ENCODE measurements around the gene FGF14. TPM values are rescaled to one million over a fixed set of nuclear protein-coding genes. Genes with fewer than 3 reads are reported as not detected.

Gene FGF14
- total RNA-seq, 4 donors from 2014 or later: 0.04 to 1.4 (median 0.38) TPM

- 79 to 81% methylated on average over 4 of the region's 4 CpGs for WGBS, 2 donors
- TF ChIP-seq, protein P1, sequence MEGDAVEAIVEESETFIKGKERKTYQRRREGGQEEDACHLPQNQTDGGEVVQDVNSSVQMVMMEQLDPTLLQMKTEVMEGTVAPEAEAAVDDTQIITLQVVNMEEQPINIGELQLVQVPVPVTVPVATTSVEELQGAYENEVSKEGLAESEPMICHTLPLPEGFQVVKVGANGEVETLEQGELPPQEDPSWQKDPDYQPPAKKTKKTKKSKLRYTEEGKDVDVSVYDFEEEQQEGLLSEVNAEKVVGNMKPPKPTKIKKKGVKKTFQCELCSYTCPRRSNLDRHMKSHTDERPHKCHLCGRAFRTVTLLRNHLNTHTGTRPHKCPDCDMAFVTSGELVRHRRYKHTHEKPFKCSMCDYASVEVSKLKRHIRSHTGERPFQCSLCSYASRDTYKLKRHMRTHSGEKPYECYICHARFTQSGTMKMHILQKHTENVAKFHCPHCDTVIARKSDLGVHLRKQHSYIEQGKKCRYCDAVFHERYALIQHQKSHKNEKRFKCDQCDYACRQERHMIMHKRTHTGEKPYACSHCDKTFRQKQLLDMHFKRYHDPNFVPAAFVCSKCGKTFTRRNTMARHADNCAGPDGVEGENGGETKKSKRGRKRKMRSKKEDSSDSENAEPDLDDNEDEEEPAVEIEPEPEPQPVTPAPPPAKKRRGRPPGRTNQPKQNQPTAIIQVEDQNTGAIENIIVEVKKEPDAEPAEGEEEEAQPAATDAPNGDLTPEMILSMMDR (IDR thresholded peaks at IDR 0.05): no peak
- no peak for TF ChIP-seq POLR2A (IDR thresholded peaks at IDR 0.05)
- H3K27ac ChIP-seq: no peak overlapping the region
- no peak overlapping the region for H3K4me3 ChIP-seq (replicated peaks in 1 of 3)
- H3K4me1 ChIP-seq: no peaks in the 10 kb centered on the region
- H3K27me3 ChIP-seq: no peaks in the 10 kb centered on the region
- intact Hi-C loops (cut with DNase I): loop anchor here (10.0 kb wide), 1 partner anchor 622 kb away; no protein-coding TSS in a partner anchor
- H3K36me3 ChIP-seq: no peaks in the 10 kb centered on the region
- no peak for DNase-seq
- H3K9me3 ChIP-seq: no peaks in the 10 kb centered on the region
Measured at GRCh38 chr13:101767131-101767530, 634.7 kb downstream of the FGF14 start.

DNA sequence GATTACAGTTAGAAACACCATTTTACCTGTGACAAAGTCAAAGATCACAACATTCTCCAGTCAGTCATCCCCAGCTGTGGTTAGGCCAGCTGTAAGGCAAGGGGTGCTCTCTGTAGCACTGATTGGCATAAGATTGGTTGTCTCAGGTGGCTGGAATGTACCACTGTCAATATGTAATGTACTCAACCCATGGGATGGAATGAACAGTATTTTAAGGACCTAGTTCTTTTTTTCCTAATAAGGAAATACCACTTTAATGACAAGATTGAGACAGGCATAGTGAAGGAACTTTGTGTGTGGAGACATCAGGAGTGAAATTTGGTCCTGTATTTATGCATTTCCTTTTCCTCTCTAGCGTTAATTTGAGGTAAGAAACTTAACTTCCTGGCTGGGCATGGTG lies 638.7 kb downstream of the FGF14 start:
- WGBS, 2 donors: 79 to 81% methylated on average over 1 of the region's 1 CpG
- H3K4me1 ChIP-seq: no peaks in the 10 kb centered on the region
- no peak overlapping the region for H3K4me3 ChIP-seq (replicated peaks in 1 of 3)
- TF ChIP-seq POLR2A (IDR thresholded peaks at IDR 0.05): no peak
- TF ChIP-seq, protein P1 (IDR thresholded peaks at IDR 0.05): no peak
- no peak overlapping the region for H3K27ac ChIP-seq
- H3K36me3 ChIP-seq: no peaks in the 10 kb centered on the region
- no peaks in the 10 kb centered on the region for H3K9me3 ChIP-seq
- no peaks in the 10 kb centered on the region for H3K27me3 ChIP-seq
- intact Hi-C loops (cut with DNase I): loop anchor here (10.0 kb wide), 1 partner anchor 618 kb away; no protein-coding TSS in a partner anchor
- DNase-seq: no peak

- intact Hi-C loops (cut with DNase I): no loop called here
- WGBS, 2 donors: 6 to 8% methylated on average over 1 of the region's 1 CpG
Measured at GRCh38 chr13:101757446-101758039, 644.3 kb downstream of the FGF14 start.

GRCh38 chr13:101755228-101755887 lies 646.5 kb downstream of the FGF14 start:
- H3K36me3 ChIP-seq: no peaks in the 10 kb centered on the region
- intact Hi-C loops (cut with DNase I): no loop called here
- no peaks in the 10 kb centered on the region for H3K27me3 ChIP-seq
- no peak overlapping the region for H3K4me3 ChIP-seq (replicated peaks in 1 of 3)
- DNase-seq: no peak
- no peaks in the 10 kb centered on the region for H3K4me1 ChIP-seq
- no peaks in the 10 kb centered on the region for H3K9me3 ChIP-seq
- 66 to 83% methylated on average over 6 of the region's 6 CpGs for WGBS, 2 donors
- no peak overlapping the region for H3K27ac ChIP-seq
- no peak for TF ChIP-seq POLR2A (IDR thresholded peaks at IDR 0.05)
- TF ChIP-seq, protein P1 (IDR thresholded peaks at IDR 0.05): no peak

More at GRCh38 chr13:101757446-101758039, 644.3 kb downstream of the FGF14 start:
- H3K4me1 ChIP-seq: no peaks in the 10 kb centered on the region
- no peak for DNase-seq
- TF ChIP-seq, protein P1 (IDR thresholded peaks at IDR 0.05): peak in 4 of 6 experiments; percentile 18 to 60 (median 53)
- no peak for TF ChIP-seq POLR2A (IDR thresholded peaks at IDR 0.05)
- no peak overlapping the region for H3K4me3 ChIP-seq (replicated peaks in 1 of 3)
- H3K9me3 ChIP-seq: no peaks in the 10 kb centered on the region
- H3K27ac ChIP-seq: no peak overlapping the region
- H3K36me3 ChIP-seq: no peaks in the 10 kb centered on the region
- no peaks in the 10 kb centered on the region for H3K27me3 ChIP-seq

DNA sequence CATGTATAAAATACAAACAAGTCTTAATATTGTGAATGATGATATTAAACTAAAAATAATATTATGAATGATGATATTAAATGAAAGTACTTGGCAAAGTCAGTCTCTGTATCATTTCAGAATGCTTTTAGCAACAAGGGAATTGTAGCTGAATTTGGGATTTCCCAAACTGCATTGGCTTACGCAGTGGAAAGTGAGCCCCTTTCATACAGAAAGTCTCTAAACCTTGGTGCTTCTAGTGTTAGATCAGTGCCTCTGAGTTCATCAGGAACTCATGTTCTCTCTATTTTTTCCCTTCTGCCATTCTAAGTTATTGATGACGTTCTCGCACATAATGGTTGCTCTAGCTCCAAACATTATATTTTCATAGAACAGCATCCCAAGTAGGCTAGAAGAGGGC lies 649.4 kb downstream of the FGF14 start:
- no peak overlapping the region for H3K4me3 ChIP-seq (replicated peaks in 1 of 3)
- H3K9me3 ChIP-seq: no peaks in the 10 kb centered on the region
- no peak for TF ChIP-seq POLR2A (IDR thresholded peaks at IDR 0.05)
- TF ChIP-seq, protein P1 (IDR thresholded peaks at IDR 0.05): no peak
- no peaks in the 10 kb centered on the region for H3K4me1 ChIP-seq
- no peak overlapping the region for H3K27ac ChIP-seq
- no peak for DNase-seq
- 92 to 93% methylated on average over 3 of the region's 3 CpGs for WGBS, 2 donors
- intact Hi-C loops (cut with DNase I): loop anchor here (5.0 kb wide), 1 partner anchor 235 kb away; no protein-coding TSS in a partner anchor
- no peaks in the 10 kb centered on the region for H3K27me3 ChIP-seq
- no peaks in the 10 kb centered on the region for H3K36me3 ChIP-seq
